GM18498 (cell line): ENCODE measurements around the gene GPATCH2.

ENCODE experiments used
- ATAC-seq: cut with Tn5 transposase; IDR thresholded peaks from one replicate; pipeline ENCODE4 v1.9.1; 2021; ENCODE audit warnings: mild to moderate bottlenecking, moderate library complexity; ENCODE audit not compliant: unreplicated experiment

GPATCH2 gene

DNA sequence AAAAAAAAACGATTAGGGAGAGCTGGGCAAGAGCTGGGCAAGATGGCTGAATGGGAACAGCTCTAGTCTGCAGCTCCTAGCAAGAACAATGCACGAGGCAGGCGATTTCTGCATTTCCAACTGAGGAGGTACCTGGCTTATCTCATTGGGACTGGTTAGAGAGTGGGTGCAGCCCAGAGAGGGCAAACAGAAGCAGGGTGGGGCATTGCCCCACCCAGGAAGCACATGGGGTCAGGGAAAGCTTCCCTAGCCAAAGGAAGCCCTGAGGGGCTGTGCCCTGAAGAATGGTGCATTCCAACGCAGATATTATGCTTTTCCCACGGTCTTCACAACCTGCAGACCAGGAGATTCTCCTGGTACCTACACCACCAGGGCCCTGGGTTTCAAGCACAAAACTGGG lies 251.6 kb downstream of the GPATCH2 start:
- ATAC-seq: no peak
